Mesenchymal stem cell (in vitro differentiated cells and primary cell): ENCODE measurements around the gene CAPN9.

Source experiments
- DNase-seq: peaks from one replicate; pipeline ENCODE4 v3.0.0-alpha.2; 2013
- H2AFZ ChIP-seq: one replicate; pipeline ENCODE4 v1.6.1; 2013; ENCODE audit warnings: low read depth, mild to moderate bottlenecking, control low read depth, inconsistent platforms, low read length, moderate library complexity
- H2AK5ac ChIP-seq: 2 replicates; pipeline ENCODE4 v1.6.1; 2013; ENCODE audit warnings: low read length, moderate library complexity, mild to moderate bottlenecking, inconsistent platforms; ENCODE audit not compliant: severe bottlenecking
- H2BK120ac ChIP-seq: one replicate; pipeline ENCODE4 v1.6.1; 2013; ENCODE audit warnings: low read depth, mild to moderate bottlenecking, inconsistent platforms, low read length, moderate library complexity
- H2BK12ac ChIP-seq, 2 experiments: one replicate each; pipeline ENCODE4 v1.6.1; 2013; ENCODE audit warnings: inconsistent platforms in 2 of 2, low read length in 2 of 2, mild to moderate bottlenecking in 2 of 2, moderate library complexity in 2 of 2, control low read depth in 1 of 2
- H2BK15ac ChIP-seq: one replicate; pipeline ENCODE4 v1.6.1; 2013; ENCODE audit warnings: mild to moderate bottlenecking, low read depth, inconsistent platforms; ENCODE audit not compliant: poor library complexity, severe bottlenecking
- H2BK5ac ChIP-seq: 2 replicates; pipeline ENCODE4 v1.6.1; 2013; ENCODE audit warnings: low read depth, mild to moderate bottlenecking, low read length, control low read depth, inconsistent platforms; ENCODE audit not compliant: poor library complexity, severe bottlenecking
- H3K14ac ChIP-seq, 2 experiments: one replicate each; pipeline ENCODE4 v1.6.1; 2013; ENCODE audit warnings: inconsistent platforms in 2 of 2, low read length in 2 of 2, control low read depth in 1 of 2, mild to moderate bottlenecking in 1 of 2, moderate library complexity in 1 of 2
- H3K18ac ChIP-seq, 2 experiments: one replicate each; pipeline ENCODE4 v1.6.1; 2013; ENCODE audit warnings: inconsistent platforms in 2 of 2, low read length in 2 of 2, control low read depth in 1 of 2, low read depth in 1 of 2, mild to moderate bottlenecking in 1 of 2
- H3K23ac ChIP-seq, 2 experiments: one replicate each; pipeline ENCODE4 v1.6.1; 2013; ENCODE audit warnings: inconsistent platforms in 2 of 2, low read length in 2 of 2, mild to moderate bottlenecking in 2 of 2, moderate library complexity in 2 of 2, control low read depth in 1 of 2
- H3K27ac ChIP-seq: 2 replicates; pipeline ENCODE4 v1.5.1; 2013; ENCODE audit warnings: mild to moderate bottlenecking, moderate library complexity, low read length, control low read depth, inconsistent platforms; ENCODE audit not compliant: poor library complexity, severe bottlenecking
- H3K27me3 ChIP-seq, 2 experiments: 2 replicates each; pipeline versions ENCODE4 v1.6.1 to v1.7.0; 2013; ENCODE audit warnings: low read length in 2 of 2, mild to moderate bottlenecking in 2 of 2, moderate library complexity in 2 of 2, control low read depth in 1 of 2, inconsistent platforms in 1 of 2; ENCODE audit not compliant: control insufficient read depth in 1 of 2, insufficient read depth in 1 of 2
- H3K36me3 ChIP-seq, 2 experiments: 2 replicates each; pipeline versions ENCODE4 v1.6.1 to v1.7.0; 2013; ENCODE audit warnings: low read length in 2 of 2, control low read depth in 1 of 2, inconsistent platforms in 1 of 2, low read depth in 1 of 2, mild to moderate bottlenecking in 1 of 2; ENCODE audit not compliant: insufficient read depth in 2 of 2, control insufficient read depth in 1 of 2
- H3K4ac ChIP-seq, 2 experiments: one replicate each; pipeline ENCODE4 v1.6.1; 2013; ENCODE audit warnings: inconsistent platforms in 2 of 2, low read length in 2 of 2, mild to moderate bottlenecking in 2 of 2, moderate library complexity in 2 of 2, control low read depth in 1 of 2, low read depth in 1 of 2
- H3K4me1 ChIP-seq: 2 replicates; pipeline ENCODE4 v1.6.1; 2013; ENCODE audit warnings: low read depth, low read length, control low read depth; ENCODE audit not compliant: control insufficient read depth, insufficient read depth
- H3K4me2 ChIP-seq: 2 replicates; pipeline ENCODE4 v1.6.1; 2013; ENCODE audit warnings: low read length, mild to moderate bottlenecking, inconsistent platforms; ENCODE audit not compliant: poor library complexity, severe bottlenecking
- H3K4me3 ChIP-seq, 2 experiments: 2 replicates each; pipeline versions ENCODE4 v1.5.1 to v1.7.0; 2013; ENCODE audit warnings: low read length in 2 of 2, mild to moderate bottlenecking in 2 of 2, control low read depth in 1 of 2, low read depth in 1 of 2; ENCODE audit not compliant: insufficient read depth in 1 of 2
- H3K79me1 ChIP-seq: replicated peaks from 2 replicates; pipeline ENCODE4 v1.6.1; 2013; ENCODE audit warnings: mild to moderate bottlenecking, control low read depth, low read length, inconsistent platforms; ENCODE audit not compliant: poor library complexity, severe bottlenecking
- H3K9ac ChIP-seq: 2 replicates; pipeline ENCODE4 v1.7.0; 2013; ENCODE audit warnings: mild to moderate bottlenecking, low read length, moderate library complexity
- H3K9me3 ChIP-seq: 2 replicates; pipeline ENCODE4 v1.7.0; 2013; ENCODE audit warnings: mild to moderate bottlenecking, low read length; ENCODE audit not compliant: control insufficient read depth
- H4K8ac ChIP-seq: one replicate; pipeline ENCODE4 v1.6.1; 2013; ENCODE audit warnings: inconsistent platforms, mild to moderate bottlenecking, low read length, moderate library complexity
- H4K91ac ChIP-seq: one replicate; pipeline ENCODE4 v1.6.1; 2013; ENCODE audit warnings: mild to moderate bottlenecking, low read length, inconsistent platforms
- WGBS: methylation state at CpG from one replicate; pipeline ENCODE4 v1.1.7; 2013; ENCODE audit warnings: mixed read lengths; 5-methylcytosine and 5-hydroxymethylcytosine counted together

Gene CAPN9

DNA sequence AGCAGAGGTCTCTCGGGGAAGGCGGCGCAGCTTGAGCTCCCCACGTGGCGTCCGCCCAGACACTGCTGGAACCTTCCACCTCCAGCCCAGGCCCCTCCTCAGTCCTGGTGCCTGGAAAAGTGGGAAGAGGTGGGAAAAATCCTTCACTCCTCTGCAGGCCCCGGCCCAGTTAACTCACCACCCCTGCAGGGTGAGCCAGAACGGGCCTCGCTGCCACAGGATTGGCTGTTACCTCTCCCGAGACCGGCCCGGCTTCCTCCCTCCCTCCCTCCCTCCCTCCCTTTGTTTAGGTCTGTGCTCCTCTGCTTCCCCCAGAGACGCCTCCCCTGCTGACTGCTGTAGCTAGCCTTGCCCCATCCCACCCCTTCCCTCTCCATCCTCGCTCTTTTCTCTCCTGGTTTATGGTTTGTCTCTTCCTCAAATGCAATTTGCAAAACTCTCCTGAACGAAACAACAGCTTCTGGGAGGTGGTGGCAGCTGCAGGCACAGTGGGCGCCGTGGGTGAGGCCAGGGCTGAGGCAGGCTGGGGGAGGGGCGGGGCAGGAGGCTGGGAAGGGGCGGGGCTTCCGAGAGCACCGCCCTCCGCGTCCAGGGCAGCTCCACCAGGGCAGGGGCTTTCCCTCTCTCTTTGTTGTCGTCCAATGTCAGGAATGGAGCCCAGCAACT lies 6.5 kb downstream of the CAPN9 start:
- Histone ChIP-seq H2BK120ac (no peak overlapping the region), H3K4me2 (peak overlapping the region; percentile 7), H3K4me3 (no peak overlapping the region), H3K23ac (no peak overlapping the region), H3K4me1 (peaks cover 21% of the 10 kb centered on the region), H3K27ac (no peak overlapping the region), H3K36me3 (no peaks in the 10 kb centered on the region), H2BK12ac (no peak overlapping the region), H3K18ac (peak overlapping the region; percentile 35 to 50), H3K9ac (no peak overlapping the region), H3K14ac (no peak overlapping the region), H2AK5ac (no peak overlapping the region), H4K91ac (peak overlapping the region; percentile 84), H4K8ac (peak overlapping the region; percentile 78), H3K4ac (peak overlapping the region in 1 of 2 experiments; percentile 26), H2BK15ac (peak overlapping the region; percentile 44), H2AFZ (no peak overlapping the region), H2BK5ac (no peak overlapping the region), H3K27me3 (peaks cover 0 to 26% of the 10 kb centered on the region in 2 experiments), H3K9me3 (no peaks in the 10 kb centered on the region), H3K79me1 (no peaks in the 10 kb centered on the region)
- peak; percentile 69 for DNase-seq
- 7% methylated on average over 15 of the region's 24 CpGs for WGBS

DNA sequence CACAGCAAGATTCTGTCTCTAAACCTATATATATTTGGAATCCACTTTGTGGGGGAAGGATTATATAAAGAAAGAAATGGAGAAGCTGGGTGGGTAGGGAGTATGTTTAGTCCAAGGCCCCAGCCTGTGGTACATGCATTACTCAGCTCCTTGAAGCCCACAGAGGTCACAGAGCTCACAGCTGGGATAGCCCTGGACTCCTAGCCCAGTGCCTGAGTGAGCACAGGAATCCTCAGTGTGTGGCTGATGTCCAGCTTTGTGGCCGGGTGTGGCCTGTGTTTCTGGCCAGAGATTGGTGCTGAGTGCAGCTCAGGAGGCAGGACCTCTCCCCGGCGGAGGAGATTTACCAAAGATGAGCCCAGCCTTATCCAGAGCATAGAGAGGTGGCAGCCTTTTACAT lies 7.6 kb downstream of the CAPN9 start:
- H3K9me3 ChIP-seq = no peaks in the 10 kb centered on the region
- H4K8ac ChIP-seq = peak overlapping the region; percentile 12
- H3K27ac ChIP-seq = no peak overlapping the region
- H3K27me3 ChIP-seq = peaks cover 4 to 37% of the 10 kb centered on the region in 2 experiments
- H3K4ac ChIP-seq = no peak overlapping the region
- no peak overlapping the region for H3K23ac ChIP-seq
- peak; percentile 68 for DNase-seq
- no peak overlapping the region for H3K4me2 ChIP-seq
- no peak overlapping the region for H3K9ac ChIP-seq
- no peak overlapping the region for H2AK5ac ChIP-seq
- peaks cover 17% of the 10 kb centered on the region for H3K4me1 ChIP-seq
- H2BK15ac ChIP-seq = no peak overlapping the region
- WGBS = 88% methylated on average over 3 of the region's 3 CpGs
- no peak overlapping the region for H3K18ac ChIP-seq
- H3K79me1 ChIP-seq = no peaks in the 10 kb centered on the region
- no peak overlapping the region for H2BK12ac ChIP-seq
- H2AFZ ChIP-seq = no peak overlapping the region
- H3K4me3 ChIP-seq = no peak overlapping the region
- no peaks in the 10 kb centered on the region for H3K36me3 ChIP-seq
- H2BK5ac ChIP-seq = no peak overlapping the region
- no peak overlapping the region for H4K91ac ChIP-seq
- H2BK120ac ChIP-seq = no peak overlapping the region
- H3K14ac ChIP-seq = no peak overlapping the region

- Histone ChIP-seq H4K8ac (no peak overlapping the region), H2BK15ac (no peak overlapping the region), H3K23ac (no peak overlapping the region), H3K36me3 (no peaks in the 10 kb centered on the region), H3K14ac (no peak overlapping the region), H3K18ac (no peak overlapping the region), H3K4ac (no peak overlapping the region), H3K27me3 (peaks cover 11 to 51% of the 10 kb centered on the region in 2 experiments), H2BK120ac (no peak overlapping the region), H2AK5ac (no peak overlapping the region), H2BK12ac (no peak overlapping the region), H3K9ac (no peak overlapping the region), H3K9me3 (no peaks in the 10 kb centered on the region), H3K27ac (no peak overlapping the region), H3K4me3 (no peak overlapping the region), H2BK5ac (no peak overlapping the region), H3K79me1 (no peaks in the 10 kb centered on the region), H3K4me1 (peaks cover 6% of the 10 kb centered on the region), H3K4me2 (no peak overlapping the region), H2AFZ (no peak overlapping the region), H4K91ac (no peak overlapping the region)
- no peak for DNase-seq
- 85% methylated on average over 16 of the region's 16 CpGs for WGBS
Measured at GRCh38 chr1:230757856-230758708, 10.9 kb downstream of the CAPN9 start.

GRCh38 chr1:230758709-230759368 lies 11.7 kb downstream of the CAPN9 start:
- no peak overlapping the region for H3K9ac ChIP-seq
- H2BK12ac ChIP-seq = no peak overlapping the region
- H3K27me3 ChIP-seq = peaks cover 11 to 51% of the 10 kb centered on the region in 2 experiments
- H3K79me1 ChIP-seq = no peaks in the 10 kb centered on the region
- H3K36me3 ChIP-seq = no peaks in the 10 kb centered on the region
- WGBS = 69% methylated on average over 8 of the region's 8 CpGs
- no peak overlapping the region for H3K23ac ChIP-seq
- no peak overlapping the region for H2BK15ac ChIP-seq
- H3K4me2 ChIP-seq = no peak overlapping the region
- no peak overlapping the region for H3K27ac ChIP-seq
- H3K9me3 ChIP-seq = peaks cover 2% of the 10 kb centered on the region
- DNase-seq = no peak
- no peak overlapping the region for H2AFZ ChIP-seq
- no peak overlapping the region for H3K4me3 ChIP-seq
- no peak overlapping the region for H2AK5ac ChIP-seq
- no peak overlapping the region for H2BK120ac ChIP-seq
- no peak overlapping the region for H2BK5ac ChIP-seq
- no peak overlapping the region for H3K18ac ChIP-seq
- peaks cover 2% of the 10 kb centered on the region for H3K4me1 ChIP-seq
- H4K91ac ChIP-seq = no peak overlapping the region
- H3K14ac ChIP-seq = no peak overlapping the region
- H4K8ac ChIP-seq = no peak overlapping the region
- no peak overlapping the region for H3K4ac ChIP-seq
